Common myeloid progenitor, CD34-positive (primary cell): Measurements from ENCODE around the gene SLIT3.

ENCODE experiments used
- CTCF ChIA-PET: fragments of 350-600 bp; sonication (Branson Sonifier 250); formaldehyde crosslinking; loops from one replicate; lab custom pipeline; 2021; ENCODE audit warnings: antibody characterized with exemption; lab: Charles Lee
- POLR2A ChIA-PET: fragments of 350-600 bp; sonication (Branson Sonifier 250); formaldehyde crosslinking; loops from one replicate; lab custom pipeline; 2021; ENCODE audit warnings: antibody characterized with exemption; lab: Charles Lee
- DNase-seq, 3 donors: peaks; one replicate each; pipeline versions ENCODE4 v3.0.0 to v3.0.0-alpha.2; 2013
- H3K27ac ChIP-seq, 2 experiments: 1 replicate in 1 of 2; 2 replicates in 1 of 2; pipeline ENCODE4 v1.7.0; 2013; ENCODE audit warnings: inconsistent platforms in 2 of 2, low read length in 2 of 2, mild to moderate bottlenecking in 2 of 2, low read depth in 1 of 2, moderate library complexity in 1 of 2; ENCODE audit not compliant: severe bottlenecking in 2 of 2, insufficient read depth in 1 of 2, poor library complexity in 1 of 2
- H3K27me3 ChIP-seq, 5 experiments: replicated peaks in 2 of 5; 1 replicate in 3 of 5; 2 replicates in 2 of 5; pipeline versions ENCODE4 v1.6.1 to v1.7.0; 2013; ENCODE audit warnings: low read length in 4 of 5, mild to moderate bottlenecking in 2 of 5, moderate library complexity in 2 of 5, inconsistent platforms in 1 of 5; ENCODE audit not compliant: insufficient read depth in 5 of 5, control insufficient read depth in 4 of 5
- H3K36me3 ChIP-seq, 4 experiments: 1 replicate in 2 of 4; 2 replicates in 2 of 4; pipeline versions ENCODE4 v1.6.1 to v1.7.0; 2013; ENCODE audit warnings: low read length in 3 of 4, control low read depth in 1 of 4, mild to moderate bottlenecking in 1 of 4; ENCODE audit not compliant: control insufficient read depth in 4 of 4, insufficient read depth in 4 of 4
- H3K4me1 ChIP-seq, 4 experiments: 1 replicate in 3 of 4; 2 replicates in 1 of 4; pipeline versions ENCODE4 v1.6.1 to v1.7.1; 2013; ENCODE audit warnings: low read length in 3 of 4, mild to moderate bottlenecking in 3 of 4, control low read depth in 1 of 4, inconsistent platforms in 1 of 4, moderate library complexity in 1 of 4; ENCODE audit not compliant: control insufficient read depth in 4 of 4, insufficient read depth in 4 of 4; ENCODE audit errors: control extremely low read depth in 1 of 4
- H3K4me3 ChIP-seq, 7 experiments: 1 replicate in 4 of 7; 2 replicates in 3 of 7; pipeline versions ENCODE4 v1.5.1 to v1.7.0; 2013; ENCODE audit warnings: mild to moderate bottlenecking in 7 of 7, low read length in 6 of 7, moderate library complexity in 6 of 7, inconsistent platforms in 2 of 7, low read depth in 2 of 7, control low read depth in 1 of 7; ENCODE audit not compliant: insufficient read depth in 4 of 7, control insufficient read depth in 1 of 7; ENCODE audit errors: extremely low read depth in 1 of 7
- H3K9me3 ChIP-seq, 5 experiments: 1 replicate in 4 of 5; 2 replicates in 1 of 5; pipeline versions ENCODE4 v1.6.1 to v1.7.1; 2013; ENCODE audit warnings: low read length in 4 of 5, mild to moderate bottlenecking in 2 of 5, inconsistent platforms in 1 of 5, low read depth in 1 of 5, moderate library complexity in 1 of 5; ENCODE audit not compliant: control insufficient read depth in 4 of 5, insufficient read depth in 2 of 5; ENCODE audit errors: control extremely low read depth in 1 of 5
- WGBS: methylation state at CpG from one replicate; pipeline ENCODE4 v1.1.5; 2013; ENCODE audit not compliant: insufficient coverage; 5-methylcytosine and 5-hydroxymethylcytosine counted together

The SLIT3 gene

DNA sequence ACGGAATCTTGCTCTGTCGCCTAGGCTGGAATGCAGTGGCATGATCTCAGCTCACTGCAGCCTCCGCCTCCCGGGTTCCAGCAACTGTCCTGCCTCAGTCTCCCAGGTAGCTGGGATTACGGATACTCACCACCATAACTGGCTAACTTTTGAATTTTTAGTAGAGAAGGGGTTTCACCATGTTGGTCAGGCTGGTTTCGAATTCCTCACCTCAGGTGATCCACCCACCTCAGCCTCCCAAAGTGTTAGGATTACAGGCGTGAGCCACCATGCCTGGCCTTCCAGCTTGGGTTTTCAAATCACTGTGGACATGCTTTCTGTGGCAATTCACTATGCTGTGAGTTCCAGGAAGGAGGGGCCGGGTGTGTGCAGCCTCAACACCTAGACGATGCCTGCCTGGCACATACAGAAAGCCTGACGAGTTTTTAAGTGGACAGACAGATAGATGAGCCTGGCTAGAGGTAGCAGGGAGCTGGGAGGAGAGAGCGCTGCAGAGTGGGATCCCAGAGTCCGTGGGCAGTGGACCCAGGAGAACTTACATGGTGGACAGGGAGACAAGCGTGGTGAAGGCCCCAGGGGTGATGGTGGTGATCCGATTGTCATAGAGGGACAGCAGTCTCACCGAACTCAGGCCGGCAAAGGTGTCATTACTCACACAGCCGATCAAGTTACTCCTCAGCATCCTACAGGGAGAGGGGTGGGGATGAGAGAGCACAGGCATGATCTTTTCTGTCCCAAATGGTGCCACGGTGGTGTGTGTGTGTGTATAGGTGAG is 548.3 kb downstream of the SLIT3 start:
- 94% methylated on average over 11 of the region's 18 CpGs for WGBS
- H3K4me3 ChIP-seq = no peak overlapping the region
- H3K27ac ChIP-seq = no peak overlapping the region
- H3K36me3 ChIP-seq = no peaks in the 10 kb centered on the region
- DNase-seq = no peak
- POLR2A ChIA-PET = no interaction called here
- no peaks in the 10 kb centered on the region for H3K9me3 ChIP-seq
- CTCF ChIA-PET = interaction anchor here (1.1 kb wide), 1 partner anchor 194 kb away, joined by 4 read pairs; no protein-coding TSS in a partner anchor
- no peaks in the 10 kb centered on the region for H3K4me1 ChIP-seq
- peaks cover 0 to 6% (median 0%) of the 10 kb centered on the region in 5 experiments for H3K27me3 ChIP-seq

DNA sequence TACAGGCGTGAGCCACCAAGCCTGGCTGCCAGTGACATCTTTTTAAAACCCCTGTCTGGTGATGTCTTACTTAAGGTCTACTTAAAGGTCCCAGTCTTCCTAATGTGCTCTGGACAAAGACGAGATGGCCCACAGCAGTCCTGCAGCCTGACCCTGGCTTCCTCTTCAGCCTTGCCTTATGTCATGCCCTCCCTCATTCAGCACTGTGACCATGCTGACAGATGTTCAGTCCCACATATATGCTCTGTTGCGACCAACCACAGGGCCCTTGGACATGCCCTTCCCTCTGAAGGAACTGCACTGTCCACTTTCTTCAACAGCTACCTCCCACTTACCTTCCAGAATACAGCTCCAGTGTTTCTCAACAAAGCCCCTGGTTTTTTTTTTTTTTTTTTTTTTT is 548.9 kb downstream of the SLIT3 start:
- Histone ChIP-seq H3K4me3 (no peak overlapping the region), H3K27me3 (peaks cover 0 to 6% (median 0%) of the 10 kb centered on the region in 5 experiments), H3K9me3 (no peaks in the 10 kb centered on the region), H3K27ac (no peak overlapping the region), H3K36me3 (no peaks in the 10 kb centered on the region), H3K4me1 (no peaks in the 10 kb centered on the region)
- DNase-seq = no peak
- 100% methylated on average over 3 of the region's 3 CpGs for WGBS
- ChIA-PET POLR2A (no interaction called here), CTCF (interaction anchor here (0.8 kb wide), 1 partner anchor 17 kb away, joined by 3 read pairs; no protein-coding TSS in a partner anchor)

DNA sequence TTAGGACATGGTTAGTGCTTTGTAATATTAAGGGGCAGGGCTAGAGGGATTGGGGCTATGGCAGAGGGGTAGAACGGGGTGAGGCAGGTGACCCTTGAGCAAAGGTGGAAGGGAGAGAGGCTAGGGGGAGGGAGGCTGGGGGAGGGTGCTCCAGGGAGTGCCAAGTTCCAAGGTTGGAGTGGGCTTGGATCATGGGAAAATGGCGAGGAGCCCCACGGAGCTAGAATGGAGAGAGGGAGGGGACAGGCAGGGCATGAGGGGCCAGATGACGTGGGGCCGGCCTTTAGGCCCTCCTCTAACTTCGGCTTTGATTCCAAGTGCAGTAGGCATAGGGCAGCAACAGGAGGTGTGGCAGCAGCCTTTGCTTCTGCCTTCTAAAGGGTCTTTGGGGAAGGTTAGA is 550.0 kb downstream of the SLIT3 start:
- POLR2A ChIA-PET = no interaction called here
- no peaks in the 10 kb centered on the region for H3K36me3 ChIP-seq
- CTCF ChIA-PET = interaction anchor here (1.9 kb wide), 1 partner anchor 196 kb away, joined by 4 read pairs; no protein-coding TSS in a partner anchor

DNA sequence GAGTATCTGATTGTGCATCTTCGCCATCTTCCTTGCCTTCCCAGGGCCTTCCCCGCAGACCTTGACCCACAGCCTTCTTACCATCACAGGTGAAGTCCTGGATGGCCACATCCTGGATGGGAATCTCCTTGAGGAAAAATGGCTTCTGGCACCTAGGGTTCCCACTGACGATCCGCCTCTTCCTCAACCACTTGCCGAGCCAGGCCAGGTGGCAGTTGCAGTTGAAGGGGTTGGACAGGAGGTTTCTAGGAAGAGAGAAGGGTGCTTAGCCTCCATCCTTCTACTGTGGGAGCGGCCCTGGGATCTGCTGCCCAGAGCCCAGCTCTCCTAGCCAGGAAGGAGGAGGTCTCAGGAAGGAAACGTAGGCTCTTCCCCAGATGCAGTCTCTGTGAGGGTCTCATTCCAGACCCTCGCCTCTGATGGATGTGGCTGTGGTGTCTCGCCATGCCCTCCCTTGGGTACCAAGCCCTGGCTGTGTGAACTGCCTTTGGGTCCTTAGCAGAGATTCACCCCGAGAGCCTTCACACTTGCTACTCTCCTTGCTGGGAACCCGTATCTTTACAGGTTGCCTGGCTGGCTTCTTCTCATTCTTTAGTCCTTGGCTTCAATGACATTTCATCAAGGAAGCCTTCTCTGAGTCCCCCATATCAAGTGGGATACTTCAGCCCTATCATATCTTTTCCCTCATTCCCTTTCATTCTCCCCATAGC is 551.4 kb downstream of the SLIT3 start:
- CTCF ChIA-PET = interaction anchor here (1.9 kb wide), 1 partner anchor 198 kb away, joined by 4 read pairs; no protein-coding TSS in a partner anchor
- peaks cover 0 to 3% (median 0%) of the 10 kb centered on the region in 5 experiments for H3K27me3 ChIP-seq

More for the DNA sequence above, 550.0 kb downstream of the SLIT3 start:
- H3K27ac ChIP-seq = no peak overlapping the region
- 83% methylated on average over 6 of the region's 6 CpGs for WGBS
- peaks cover 0 to 3% (median 0%) of the 10 kb centered on the region in 5 experiments for H3K27me3 ChIP-seq
- H3K9me3 ChIP-seq = no peaks in the 10 kb centered on the region
- no peak for DNase-seq
- no peaks in the 10 kb centered on the region for H3K4me1 ChIP-seq
- H3K4me3 ChIP-seq = no peak overlapping the region

DNA sequence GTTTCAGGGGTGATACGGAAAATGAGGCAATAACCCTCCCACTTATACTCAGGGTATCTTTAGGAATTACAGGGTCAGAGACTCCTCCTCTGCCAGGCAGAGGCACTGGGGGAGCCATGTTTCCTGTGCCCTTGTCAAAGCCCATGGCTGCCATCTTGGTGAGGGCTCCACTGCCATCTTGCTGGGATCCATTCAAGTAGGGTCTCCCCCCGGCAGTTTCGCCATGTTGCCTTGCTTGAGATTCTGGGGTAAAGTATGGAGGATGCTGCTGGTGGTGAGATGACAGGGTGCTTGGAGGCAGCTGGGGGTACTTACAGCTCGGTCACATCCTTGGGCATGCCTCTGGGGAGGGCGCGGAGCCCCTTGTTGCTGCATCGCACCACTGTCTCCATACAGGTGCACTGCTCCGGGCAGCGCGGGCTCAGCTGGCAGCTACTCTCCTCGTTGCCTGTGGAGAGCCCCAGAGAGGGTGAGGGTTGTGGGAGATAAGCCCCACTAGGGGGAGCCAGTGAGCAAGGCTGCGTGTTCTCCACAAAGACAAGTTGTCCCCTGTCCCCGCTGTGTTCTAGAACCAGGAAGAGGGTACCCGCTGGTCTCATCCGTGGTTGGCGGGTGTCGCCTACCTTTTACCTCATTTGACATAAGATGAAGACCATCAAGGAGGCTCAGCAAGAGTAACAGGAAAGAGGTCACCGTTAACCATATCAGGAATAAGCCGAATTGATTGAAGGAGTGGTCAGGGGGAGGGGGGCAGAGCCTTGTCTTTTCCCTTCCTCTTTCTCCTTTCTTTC is 552.8 kb downstream of the SLIT3 start:
- ChIA-PET POLR2A (no interaction called here), CTCF (interaction anchor here (0.8 kb wide), 1 partner anchor 257 kb away, joined by 3 read pairs; no protein-coding TSS in a partner anchor)
- WGBS = 46% methylated on average over 13 of the region's 19 CpGs

More for the DNA sequence above, 551.4 kb downstream of the SLIT3 start:
- POLR2A ChIA-PET = no interaction called here
- Histone ChIP-seq H3K36me3 (no peaks in the 10 kb centered on the region), H3K27ac (no peak overlapping the region), H3K4me3 (no peak overlapping the region), H3K9me3 (peaks cover 0 to 1% (median 0%) of the 10 kb centered on the region in 5 experiments), H3K4me1 (no peaks in the 10 kb centered on the region)
- no peak for DNase-seq
- 97% methylated on average over 8 of the region's 11 CpGs for WGBS

DNA sequence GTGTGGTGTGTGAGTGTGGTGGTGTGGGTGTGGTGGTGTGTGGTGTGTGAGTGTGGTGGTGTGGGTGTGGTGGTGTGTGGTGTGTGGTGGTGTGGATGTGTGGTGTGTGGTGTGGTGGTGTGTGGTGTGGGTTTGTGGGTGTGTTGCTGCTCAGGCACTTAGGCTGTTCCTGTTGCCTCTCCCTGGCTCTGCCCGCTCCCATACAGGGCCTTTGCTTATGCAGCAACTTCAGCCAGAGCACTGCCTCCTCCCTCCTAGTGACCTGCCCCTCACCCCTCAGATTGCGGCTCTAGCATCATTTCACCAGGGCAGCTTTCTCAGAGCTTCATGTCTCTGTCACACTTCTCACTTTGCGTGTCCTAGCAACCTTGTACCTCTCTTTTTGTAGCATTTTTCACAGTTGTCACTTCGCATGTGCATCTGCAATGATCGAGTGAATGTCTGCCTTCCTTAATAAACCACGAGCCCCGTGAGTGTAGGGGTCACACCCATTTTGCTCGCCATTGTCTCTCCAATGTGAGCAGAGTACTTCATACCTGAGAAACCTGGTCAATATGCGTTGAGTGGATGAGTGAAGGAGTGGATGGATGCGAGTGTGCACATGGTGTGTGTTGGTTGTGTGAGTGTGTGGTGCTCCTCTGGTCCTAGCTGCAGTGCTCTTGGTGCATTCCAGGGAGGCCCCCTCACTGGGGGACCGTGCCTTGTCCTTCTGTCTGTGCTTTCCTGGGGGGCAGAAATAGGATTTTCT is 553.9 kb downstream of the SLIT3 start:
- CTCF ChIA-PET = no interaction called here
- Histone ChIP-seq H3K36me3 (no peaks in the 10 kb centered on the region), H3K27me3 (peaks cover 0 to 3% (median 0%) of the 10 kb centered on the region in 5 experiments), H3K4me1 (no peaks in the 10 kb centered on the region), H3K9me3 (peaks cover 0 to 1% (median 0%) of the 10 kb centered on the region in 5 experiments), H3K27ac (no peak overlapping the region), H3K4me3 (no peak overlapping the region)
- no peak for DNase-seq
- POLR2A ChIA-PET = no interaction called here
- 90% methylated on average over 11 of the region's 11 CpGs for WGBS

More for the DNA sequence above, 552.8 kb downstream of the SLIT3 start:
- Histone ChIP-seq H3K4me1 (no peaks in the 10 kb centered on the region), H3K27ac (no peak overlapping the region), H3K27me3 (peaks cover 0 to 3% (median 0%) of the 10 kb centered on the region in 5 experiments), H3K36me3 (no peaks in the 10 kb centered on the region), H3K9me3 (peaks cover 0 to 1% (median 0%) of the 10 kb centered on the region in 5 experiments), H3K4me3 (no peak overlapping the region)
- peak; percentile 52 to 79 (median 66) for DNase-seq
